Mammary epithelial cell (primary cell): ENCODE results near the gene PYCR2.

Experiments used
- EZH2 ChIP-seq: IDR thresholded peaks from 2 replicates; pipeline ENCODE4 v1.6.1; 2012; ENCODE audit warnings: low read length, inconsistent platforms, borderline replicate concordance
- TF ChIP-seq, protein P1 (sequence below), 2 donors: IDR thresholded peaks in 1 of 2; conservative IDR thresholded peaks in 1 of 2; 2 replicates each; pipeline ENCODE4 v1.5.1; 2011 to 2012; ENCODE audit warnings: inconsistent platforms in 2 of 2, low read length in 2 of 2, mild to moderate bottlenecking in 2 of 2, control low read depth in 1 of 2, low read depth in 1 of 2; ENCODE audit not compliant: insufficient read depth in 1 of 2; ENCODE audit errors: extremely low read depth in 1 of 2

DNA sequence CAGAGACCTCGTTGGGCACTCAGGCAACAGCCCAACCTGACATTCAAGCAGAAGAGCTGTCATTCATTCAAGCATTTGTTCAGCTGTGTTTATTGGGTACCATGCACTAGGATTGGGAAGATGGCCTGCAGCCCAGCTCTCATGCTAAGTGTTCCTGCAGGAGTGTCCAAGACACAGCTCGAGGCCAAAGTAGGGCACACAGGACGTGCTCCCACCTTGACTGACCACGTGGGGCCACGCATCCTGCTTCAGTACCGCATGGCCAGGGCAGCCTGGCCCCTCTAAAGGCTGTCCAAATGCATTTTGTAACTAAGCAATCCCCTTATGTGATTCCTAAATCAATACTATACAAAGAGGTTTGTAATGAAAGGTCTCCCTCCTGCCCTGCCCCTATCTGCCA is 9.7 kb downstream of the PYCR2 start:
- TF ChIP-seq, protein P1, sequence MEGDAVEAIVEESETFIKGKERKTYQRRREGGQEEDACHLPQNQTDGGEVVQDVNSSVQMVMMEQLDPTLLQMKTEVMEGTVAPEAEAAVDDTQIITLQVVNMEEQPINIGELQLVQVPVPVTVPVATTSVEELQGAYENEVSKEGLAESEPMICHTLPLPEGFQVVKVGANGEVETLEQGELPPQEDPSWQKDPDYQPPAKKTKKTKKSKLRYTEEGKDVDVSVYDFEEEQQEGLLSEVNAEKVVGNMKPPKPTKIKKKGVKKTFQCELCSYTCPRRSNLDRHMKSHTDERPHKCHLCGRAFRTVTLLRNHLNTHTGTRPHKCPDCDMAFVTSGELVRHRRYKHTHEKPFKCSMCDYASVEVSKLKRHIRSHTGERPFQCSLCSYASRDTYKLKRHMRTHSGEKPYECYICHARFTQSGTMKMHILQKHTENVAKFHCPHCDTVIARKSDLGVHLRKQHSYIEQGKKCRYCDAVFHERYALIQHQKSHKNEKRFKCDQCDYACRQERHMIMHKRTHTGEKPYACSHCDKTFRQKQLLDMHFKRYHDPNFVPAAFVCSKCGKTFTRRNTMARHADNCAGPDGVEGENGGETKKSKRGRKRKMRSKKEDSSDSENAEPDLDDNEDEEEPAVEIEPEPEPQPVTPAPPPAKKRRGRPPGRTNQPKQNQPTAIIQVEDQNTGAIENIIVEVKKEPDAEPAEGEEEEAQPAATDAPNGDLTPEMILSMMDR (conservative IDR thresholded peaks at IDR 0.05 in 1 of 2, IDR thresholded peaks at IDR 0.05 in 1 of 2; ENCODE audit: extremely low read depth in 1 of 2, insufficient read depth in 1 of 2, low read depth in 1 of 2, low read length in 2 of 2) = no peak
- no peak for TF ChIP-seq EZH2
